Transverse colon (tissue), 4 donors: ENCODE data around the gene BRCA2. TPM values are rescaled to one million over a fixed set of nuclear protein-coding genes. Genes with fewer than 3 reads are reported as not detected.

Experiments
- DNase-seq: peaks from one replicate; pipeline ENCODE4 v3.0.0-alpha.2; 2019
- H3K27ac ChIP-seq, 4 donors: fragments of 200-600 bp; sonication (generic); 2 replicates each; pipeline ENCODE4 v1.5.1; 2016 to 2018; ENCODE audit warnings: inconsistent platforms in 4 of 4
- H3K27me3 ChIP-seq: fragments of 200-600 bp; sonication (generic); 2 replicates; pipeline ENCODE4 v1.5.1; 2017; ENCODE audit warnings: inconsistent platforms
- H3K36me3 ChIP-seq, 4 donors: fragments of 200-600 bp; sonication (generic); 2 replicates each; pipeline ENCODE4 v1.5.1; 2017 to 2019; ENCODE audit warnings: inconsistent platforms in 4 of 4
- H3K4me1 ChIP-seq, 4 donors: fragments of 200-600 bp; sonication (generic); 2 replicates each; pipeline ENCODE4 v1.5.1; 2017 to 2020; ENCODE audit warnings: inconsistent platforms in 4 of 4
- H3K4me3 ChIP-seq, 4 donors: fragments of 200-600 bp; sonication (generic); 1 replicate in 1 of 4; 2 replicates in 3 of 4; pipeline versions ENCODE4 v1.5.1 to v1.6.1; 2017 to 2019; ENCODE audit warnings: inconsistent platforms in 4 of 4
- H3K9me3 ChIP-seq, 2 donors: fragments of 200-600 bp; sonication (generic); 2 replicates each; pipeline ENCODE4 v1.5.1; 2017 to 2019; ENCODE audit warnings: inconsistent platforms in 2 of 2
- EP300 ChIP-seq: sonication (generic); formaldehyde crosslinking; IDR thresholded peaks from one replicate; pipeline ENCODE4 v1.6.1; 2017; ENCODE audit warnings: antibody characterized with exemption, low read depth
- POLR2A ChIP-seq: fragments of 450-650 bp; IDR thresholded peaks from one replicate; pipeline ENCODE4 v1.6.1; 2016; ENCODE audit warnings: antibody characterized with exemption, mild to moderate bottlenecking, moderate library complexity
- POLR2AphosphoS5 ChIP-seq, 3 donors: sonication (generic); formaldehyde crosslinking; IDR thresholded peaks; one replicate each; pipeline ENCODE4 v1.6.1; 2016; ENCODE audit warnings: antibody characterized with exemption in 3 of 3
- WGBS, 2 donors: methylation state at CpG; one replicate each; pipeline ENCODE4 v1.1.5; 2018; ENCODE audit warnings: low coverage in 1 of 2; 5-methylcytosine and 5-hydroxymethylcytosine counted together
- in situ Hi-C, 4 donors: fragments of 200-750 bp; cut with MboI; loops; one replicate each; pipeline versions ENCODE4 v1.15.0 to v1.15.1; 2017; ENCODE audit warnings: low sequenced_read_pairs in 3 of 4, low pct_ligation_motif_present in 1 of 4, low pct_unique_long_range_greater_than_20kb in 1 of 4
- intact Hi-C: fragments of 100-400 bp; cut with DNase I; formaldehyde crosslinking; loops from one replicate; pipeline ENCODE4 v1.15.1; 2023; ENCODE audit warnings: low total_unique reads
- total RNA-seq, 4 donors: library from RNA; depleted of rRNA; stranded (reverse); fragments of >200 nt; gene quantifications; one replicate each; pipeline ENCODE4 v1.1.0, GENCODE V29; 2016
- TF ChIP-seq, protein P1 (sequence below), 5 experiments: fragments of 200-600 bp in 3 of 5; fragments of 450-650 bp in 2 of 5; sonication (generic) in 3 of 5; IDR thresholded peaks; 1 replicate in 2 of 5; 2 replicates in 3 of 5; pipeline ENCODE4 v1.5.1; 2016 to 2017; ENCODE audit warnings: antibody characterized with exemption in 5 of 5, inconsistent platforms in 3 of 5, mild to moderate bottlenecking in 2 of 5, moderate library complexity in 1 of 5

Gene BRCA2
- total RNA-seq, 4 donors from 2014 or later = 1.6 to 4.8 (median 2.4) TPM; not detected in 1

DNA sequence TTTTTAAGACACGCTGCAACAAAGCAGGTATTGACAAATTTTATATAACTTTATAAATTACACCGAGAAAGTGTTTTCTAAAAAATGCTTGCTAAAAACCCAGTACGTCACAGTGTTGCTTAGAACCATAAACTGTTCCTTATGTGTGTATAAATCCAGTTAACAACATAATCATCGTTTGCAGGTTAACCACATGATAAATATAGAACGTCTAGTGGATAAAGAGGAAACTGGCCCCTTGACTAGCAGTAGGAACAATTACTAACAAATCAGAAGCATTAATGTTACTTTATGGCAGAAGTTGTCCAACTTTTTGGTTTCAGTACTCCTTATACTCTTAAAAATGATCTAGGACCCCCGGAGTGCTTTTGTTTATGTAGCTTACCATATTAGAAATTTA, 1.2 kb downstream of the BRCA2 start:
- Histone ChIP-seq H3K4me1 (peaks cover 3 to 13% (median 8%) of the 10 kb centered on the region in 4 donors), H3K36me3 (no peaks in the 10 kb centered on the region), H3K27ac (peak overlapping the region; percentile 88 to 95 (median 92)), H3K9me3 (no peaks in the 10 kb centered on the region), H3K27me3 (no peaks in the 10 kb centered on the region), H3K4me3 (peak overlapping the region in 3 of 4 donors; percentile 63 to 86 (median 81))
- no peak for TF ChIP-seq POLR2AphosphoS5 (IDR thresholded peaks at IDR 0.05)
- TF ChIP-seq EP300 = no peak
- TF ChIP-seq, protein P1, sequence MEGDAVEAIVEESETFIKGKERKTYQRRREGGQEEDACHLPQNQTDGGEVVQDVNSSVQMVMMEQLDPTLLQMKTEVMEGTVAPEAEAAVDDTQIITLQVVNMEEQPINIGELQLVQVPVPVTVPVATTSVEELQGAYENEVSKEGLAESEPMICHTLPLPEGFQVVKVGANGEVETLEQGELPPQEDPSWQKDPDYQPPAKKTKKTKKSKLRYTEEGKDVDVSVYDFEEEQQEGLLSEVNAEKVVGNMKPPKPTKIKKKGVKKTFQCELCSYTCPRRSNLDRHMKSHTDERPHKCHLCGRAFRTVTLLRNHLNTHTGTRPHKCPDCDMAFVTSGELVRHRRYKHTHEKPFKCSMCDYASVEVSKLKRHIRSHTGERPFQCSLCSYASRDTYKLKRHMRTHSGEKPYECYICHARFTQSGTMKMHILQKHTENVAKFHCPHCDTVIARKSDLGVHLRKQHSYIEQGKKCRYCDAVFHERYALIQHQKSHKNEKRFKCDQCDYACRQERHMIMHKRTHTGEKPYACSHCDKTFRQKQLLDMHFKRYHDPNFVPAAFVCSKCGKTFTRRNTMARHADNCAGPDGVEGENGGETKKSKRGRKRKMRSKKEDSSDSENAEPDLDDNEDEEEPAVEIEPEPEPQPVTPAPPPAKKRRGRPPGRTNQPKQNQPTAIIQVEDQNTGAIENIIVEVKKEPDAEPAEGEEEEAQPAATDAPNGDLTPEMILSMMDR (IDR thresholded peaks at IDR 0.05) = no peak
- no peak for TF ChIP-seq POLR2A
- DNase-seq = no peak
- in situ Hi-C loops = loop anchor here in 2 of 4 donors (25.0 kb wide), 2 partner anchors 304 to 404 kb away; no protein-coding TSS in a partner anchor
- 41 to 42% methylated on average over 6 of the region's 6 CpGs for whole genome bisulfite sequencing, 2 donors
- intact Hi-C loops = no loop called here

DNA sequence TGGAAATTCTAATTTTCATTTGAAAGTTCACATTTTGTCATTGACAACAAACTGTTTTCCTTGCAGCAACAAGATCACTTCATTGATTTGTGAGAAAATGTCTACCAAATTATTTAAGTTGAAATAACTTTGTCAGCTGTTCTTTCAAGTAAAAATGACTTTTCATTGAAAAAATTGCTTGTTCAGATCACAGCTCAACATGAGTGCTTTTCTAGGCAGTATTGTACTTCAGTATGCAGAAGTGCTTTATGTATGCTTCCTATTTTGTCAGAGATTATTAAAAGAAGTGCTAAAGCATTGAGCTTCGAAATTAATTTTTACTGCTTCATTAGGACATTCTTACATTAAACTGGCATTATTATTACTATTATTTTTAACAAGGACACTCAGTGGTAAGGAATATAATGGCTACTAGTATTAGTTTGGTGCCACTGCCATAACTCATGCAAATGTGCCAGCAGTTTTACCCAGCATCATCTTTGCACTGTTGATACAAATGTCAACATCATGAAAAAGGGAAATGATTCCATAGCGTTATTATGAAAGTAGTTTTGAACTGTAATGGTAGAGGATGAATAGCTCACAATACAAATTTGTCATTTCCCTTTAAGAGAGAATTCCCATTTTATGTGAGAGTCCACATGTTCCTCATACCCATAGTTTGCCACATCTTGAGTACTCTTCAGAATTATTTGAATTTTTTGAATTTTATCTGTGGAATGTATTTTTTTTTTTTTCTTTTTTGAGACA, 2.6 kb downstream of the BRCA2 start:
- Histone ChIP-seq H3K4me3 (no peak overlapping the region), H3K36me3 (no peaks in the 10 kb centered on the region), H3K27ac (no peak overlapping the region), H3K27me3 (no peaks in the 10 kb centered on the region), H3K4me1 (peaks cover 3 to 13% (median 8%) of the 10 kb centered on the region in 4 donors), H3K9me3 (no peaks in the 10 kb centered on the region)
- no peak for DNase-seq
- TF ChIP-seq, protein P1 (IDR thresholded peaks at IDR 0.05) = no peak
- TF ChIP-seq POLR2A (no peak), EP300 (no peak), POLR2AphosphoS5 (IDR thresholded peaks at IDR 0.05) (no peak)
- in situ Hi-C loops = loop anchor here in 2 of 4 donors (25.0 kb wide), 2 partner anchors 306 to 406 kb away; no protein-coding TSS in a partner anchor
- intact Hi-C loops = no loop called here
- 76 to 88% methylated on average over 2 of the region's 2 CpGs for WGBS, 2 donors

DNA sequence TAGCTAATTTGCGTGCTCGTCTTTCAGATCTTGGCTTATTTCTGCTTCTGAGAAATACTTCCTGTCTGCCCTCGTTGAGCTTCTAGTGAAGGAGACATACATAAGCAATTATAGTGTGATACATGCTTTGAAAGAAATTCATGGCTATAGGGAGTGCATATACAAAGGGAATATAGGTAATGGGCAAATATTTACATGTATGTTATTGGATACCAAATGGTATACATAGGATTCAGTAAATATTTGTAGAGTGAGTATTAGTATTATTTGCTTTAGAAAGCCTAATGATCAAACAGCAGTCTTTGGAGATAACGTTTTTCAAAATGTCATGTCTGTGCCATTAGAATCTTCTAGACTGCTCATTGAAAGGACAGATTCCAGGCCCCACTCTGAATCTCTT, 5.2 kb downstream of the BRCA2 start:
- 72 to 88% methylated on average over 4 of the region's 4 CpGs for WGBS, 2 donors
- DNase-seq = no peak
- Histone ChIP-seq H3K9me3 (no peaks in the 10 kb centered on the region), H3K4me1 (peaks cover 3 to 9% (median 5%) of the 10 kb centered on the region in 4 donors), H3K4me3 (no peak overlapping the region), H3K27me3 (no peaks in the 10 kb centered on the region), H3K27ac (no peak overlapping the region), H3K36me3 (no peaks in the 10 kb centered on the region)
- intact Hi-C loops (no loop called here), in situ Hi-C loops (loop anchor here in 2 of 4 donors (25.0 kb wide), 2 partner anchors 308 to 408 kb away; no protein-coding TSS in a partner anchor)
- TF ChIP-seq POLR2A (no peak), EP300 (no peak), POLR2AphosphoS5 (IDR thresholded peaks at IDR 0.05) (no peak)
- TF ChIP-seq, protein P1 (IDR thresholded peaks at IDR 0.05) = no peak

DNA sequence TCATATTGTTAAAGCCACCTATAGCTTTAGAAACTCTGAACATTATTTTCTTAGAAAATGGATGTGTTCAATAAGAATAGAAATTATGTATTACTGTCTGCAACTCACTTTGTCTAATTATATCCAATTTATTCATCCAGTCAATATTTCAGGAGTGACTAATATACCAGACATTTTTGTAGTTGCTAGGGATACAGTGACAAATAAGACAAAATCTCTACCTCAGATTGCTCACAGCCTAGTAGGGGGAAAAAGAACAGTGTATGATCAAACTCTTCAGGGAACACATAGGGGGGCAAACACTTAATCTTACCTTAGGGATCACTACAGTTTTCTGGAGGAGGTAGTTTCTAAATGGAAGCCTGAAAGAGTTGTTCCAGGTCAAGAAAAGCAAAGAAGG, 8.6 kb downstream of the BRCA2 start:
- no peaks in the 10 kb centered on the region for H3K36me3 ChIP-seq
- TF ChIP-seq EP300 (no peak), POLR2A (no peak), POLR2AphosphoS5 (IDR thresholded peaks at IDR 0.05) (no peak)
- in situ Hi-C loops = loop anchor here in 2 of 4 donors (25.0 kb wide), 2 partner anchors 312 to 412 kb away; no protein-coding TSS in a partner anchor
- no peak for DNase-seq
- intact Hi-C loops = no loop called here
- H3K27me3 ChIP-seq = no peaks in the 10 kb centered on the region
- no peak overlapping the region for H3K4me3 ChIP-seq
- H3K4me1 ChIP-seq = no peaks in the 10 kb centered on the region
- no peaks in the 10 kb centered on the region for H3K9me3 ChIP-seq
- H3K27ac ChIP-seq = no peak overlapping the region
